Suprapubic skin (tissue), 4 donors: ENCODE results near the gene GMNN. TPM values are rescaled to one million over a fixed set of nuclear protein-coding genes. Genes with fewer than 3 reads are reported as not detected.
"Not testable (repeated sequence)": the region's sequence is repeated elsewhere in the genome, so short reads cannot be mapped to it uniquely, and the experiment has no call there.

Source experiments
- DNase-seq, 2 donors: peaks; one replicate each; pipeline ENCODE4 v3.0.0-alpha.2; 2019; ENCODE audit warnings: low spot score in 2 of 2
- H3K27ac ChIP-seq: fragments of 200-600 bp; sonication (generic); one replicate; pipeline ENCODE4 v1.5.1; 2019
- H3K27me3 ChIP-seq: fragments of 200-600 bp; sonication (generic); one replicate; pipeline ENCODE4 v1.5.1; 2019
- H3K36me3 ChIP-seq: fragments of 200-600 bp; sonication (generic); one replicate; pipeline ENCODE4 v1.5.1; 2019
- H3K4me1 ChIP-seq: fragments of 200-600 bp; sonication (generic); one replicate; pipeline ENCODE4 v1.5.1; 2019
- H3K4me3 ChIP-seq: fragments of 200-600 bp; sonication (generic); one replicate; pipeline ENCODE4 v1.5.1; 2019; ENCODE audit warnings: mild to moderate bottlenecking
- H3K9me3 ChIP-seq: fragments of 200-600 bp; sonication (generic); one replicate; pipeline ENCODE4 v1.5.1; 2019
- EP300 ChIP-seq: sonication (generic); formaldehyde crosslinking; IDR thresholded peaks from one replicate; pipeline ENCODE4 v1.6.1; 2017; ENCODE audit warnings: antibody characterized with exemption
- POLR2A ChIP-seq, 2 donors: fragments of 450-650 bp; IDR thresholded peaks; one replicate each; pipeline ENCODE4 v1.6.1; 2017; ENCODE audit warnings: antibody characterized with exemption in 2 of 2, mild to moderate bottlenecking in 2 of 2, moderate library complexity in 2 of 2
- POLR2AphosphoS5 ChIP-seq, 3 donors: sonication (generic); formaldehyde crosslinking; IDR thresholded peaks; one replicate each; pipeline ENCODE4 v1.6.1; 2017; ENCODE audit warnings: antibody characterized with exemption in 3 of 3
- WGBS: methylation state at CpG from one replicate; pipeline ENCODE4 v1.1.5; 2018; 5-methylcytosine and 5-hydroxymethylcytosine counted together
- total RNA-seq, 4 donors: library from RNA; depleted of rRNA; stranded (reverse); fragments of >200 nt; gene quantifications; one replicate each; pipeline ENCODE4 v1.1.0, GENCODE V29; 2016
- TF ChIP-seq, protein P1 (sequence below), 2 donors: fragments of 200-600 bp in 1 of 2; fragments of 450-650 bp in 1 of 2; sonication (generic) in 1 of 2; IDR thresholded peaks; one replicate each; pipeline ENCODE4 v1.5.1; 2016 to 2019; ENCODE audit warnings: antibody characterized with exemption in 2 of 2, mild to moderate bottlenecking in 1 of 2, moderate library complexity in 1 of 2

GMNN gene
- total RNA-seq, 4 donors from 2014 or later = 49.6 to 89.6 (median 70.5) TPM

DNA sequence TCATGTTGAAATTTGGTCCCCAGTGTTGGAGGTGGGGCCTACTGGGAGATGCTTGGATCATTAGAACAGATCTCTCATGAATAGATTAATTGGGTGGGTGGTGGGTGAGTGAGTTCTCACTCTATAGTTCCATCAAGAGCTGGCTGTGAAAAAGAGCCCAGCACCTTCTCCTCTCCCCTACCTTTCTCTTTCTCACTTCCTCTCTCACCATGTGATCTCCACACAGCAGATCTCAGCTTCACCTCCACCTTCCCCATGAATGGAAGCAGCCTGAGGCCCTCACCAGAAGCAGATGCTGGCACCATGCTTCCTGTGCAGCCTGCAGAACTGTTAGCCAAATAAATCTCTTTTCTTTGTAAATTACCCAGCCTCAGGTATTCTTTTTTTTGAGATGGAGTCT is 12.9 kb upstream of the GMNN start:
- Histone ChIP-seq H3K9me3 (no peaks in the 10 kb centered on the region), H3K27me3 (no peaks in the 10 kb centered on the region), H3K36me3 (no peaks in the 10 kb centered on the region), H3K4me1 (no peaks in the 10 kb centered on the region), H3K27ac (no peak overlapping the region), H3K4me3 (no peak overlapping the region)
- no peak for DNase-seq
- TF ChIP-seq, protein P1, sequence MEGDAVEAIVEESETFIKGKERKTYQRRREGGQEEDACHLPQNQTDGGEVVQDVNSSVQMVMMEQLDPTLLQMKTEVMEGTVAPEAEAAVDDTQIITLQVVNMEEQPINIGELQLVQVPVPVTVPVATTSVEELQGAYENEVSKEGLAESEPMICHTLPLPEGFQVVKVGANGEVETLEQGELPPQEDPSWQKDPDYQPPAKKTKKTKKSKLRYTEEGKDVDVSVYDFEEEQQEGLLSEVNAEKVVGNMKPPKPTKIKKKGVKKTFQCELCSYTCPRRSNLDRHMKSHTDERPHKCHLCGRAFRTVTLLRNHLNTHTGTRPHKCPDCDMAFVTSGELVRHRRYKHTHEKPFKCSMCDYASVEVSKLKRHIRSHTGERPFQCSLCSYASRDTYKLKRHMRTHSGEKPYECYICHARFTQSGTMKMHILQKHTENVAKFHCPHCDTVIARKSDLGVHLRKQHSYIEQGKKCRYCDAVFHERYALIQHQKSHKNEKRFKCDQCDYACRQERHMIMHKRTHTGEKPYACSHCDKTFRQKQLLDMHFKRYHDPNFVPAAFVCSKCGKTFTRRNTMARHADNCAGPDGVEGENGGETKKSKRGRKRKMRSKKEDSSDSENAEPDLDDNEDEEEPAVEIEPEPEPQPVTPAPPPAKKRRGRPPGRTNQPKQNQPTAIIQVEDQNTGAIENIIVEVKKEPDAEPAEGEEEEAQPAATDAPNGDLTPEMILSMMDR (IDR thresholded peaks at IDR 0.05) = no peak
- TF ChIP-seq EP300 (no peak), POLR2AphosphoS5 (IDR thresholded peaks at IDR 0.05) (no peak), POLR2A (IDR thresholded peaks at IDR 0.05) (no peak)

DNA sequence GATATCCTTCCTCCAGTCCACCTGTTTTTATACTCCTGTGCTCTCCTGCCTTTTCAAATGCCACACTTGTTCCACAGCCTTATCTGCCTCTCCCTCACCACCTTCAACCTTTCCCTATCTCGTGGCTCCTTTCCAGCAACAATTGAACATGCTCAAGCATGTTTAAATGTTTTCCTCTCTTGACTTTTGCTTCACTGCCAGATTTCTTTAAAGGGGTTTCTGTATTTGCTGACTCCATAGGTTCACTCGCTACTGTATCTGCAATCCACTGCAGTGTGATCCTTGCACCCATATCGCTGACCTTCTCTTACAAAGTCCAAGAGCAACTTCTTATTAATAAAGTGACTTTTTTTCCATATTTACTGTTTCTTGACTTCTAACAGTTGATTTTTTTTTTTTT is 11.2 kb upstream of the GMNN start:
- Histone ChIP-seq H3K4me1 (no peaks in the 10 kb centered on the region), H3K27ac (no peak overlapping the region), H3K36me3 (no peaks in the 10 kb centered on the region), H3K27me3 (no peaks in the 10 kb centered on the region), H3K9me3 (no peaks in the 10 kb centered on the region), H3K4me3 (no peak overlapping the region)
- TF ChIP-seq POLR2AphosphoS5 (IDR thresholded peaks at IDR 0.05) (no peak), POLR2A (IDR thresholded peaks at IDR 0.05) (no peak), EP300 (no peak)
- TF ChIP-seq, protein P1 (IDR thresholded peaks at IDR 0.05) = no peak
- 67% methylated on average over 3 of the region's 3 CpGs for WGBS
- DNase-seq = no peak

DNA sequence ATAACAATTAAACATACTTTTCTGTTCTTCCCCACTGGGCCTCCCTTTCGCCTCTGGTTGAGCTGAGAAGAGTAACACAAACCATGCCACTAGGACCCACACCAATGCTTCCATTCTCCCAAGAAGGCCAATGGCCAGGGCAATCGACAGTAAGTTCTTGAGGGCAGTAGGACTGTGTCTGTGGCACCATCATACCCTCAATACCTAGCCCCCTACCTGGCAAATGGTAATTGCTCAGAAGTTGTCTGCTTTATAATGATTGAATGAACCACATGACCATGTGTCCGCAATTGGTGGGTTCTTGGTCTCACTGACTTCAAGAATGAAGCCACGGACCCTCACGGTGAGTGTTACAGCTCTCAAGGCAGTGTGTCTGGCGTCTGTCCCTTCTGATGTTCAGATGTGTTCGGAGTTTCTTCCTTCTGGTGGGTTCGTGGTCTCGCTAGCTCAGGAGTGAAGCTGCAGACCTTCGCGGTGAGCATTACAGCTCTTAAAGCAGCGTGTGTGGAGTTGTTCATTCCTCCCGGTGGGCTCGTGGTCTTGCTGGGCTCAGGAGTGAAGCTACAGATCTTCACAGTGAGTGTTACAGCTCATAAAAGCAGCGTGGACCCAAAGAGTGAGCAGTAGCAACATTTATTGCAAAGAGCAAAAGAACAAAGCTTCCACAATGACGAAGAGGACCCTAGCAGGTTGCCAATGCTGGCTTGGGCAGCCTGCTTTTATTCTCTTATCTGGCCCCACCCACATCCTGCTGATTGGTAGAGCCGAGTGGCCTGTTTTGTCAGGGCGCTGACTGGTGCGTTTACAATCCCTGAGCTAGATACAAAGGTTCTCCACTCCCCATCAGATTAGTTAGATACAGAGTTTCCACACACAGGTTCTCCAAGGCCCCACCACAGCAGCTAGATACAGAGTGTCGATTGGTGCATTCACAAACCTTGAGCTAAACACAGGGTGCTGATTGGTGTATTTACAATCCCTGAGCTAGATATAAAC is 9.6 kb upstream of the GMNN start:
- not testable (repeated sequence) for H3K4me1 ChIP-seq, DNase-seq, H3K27me3 ChIP-seq, H3K9me3 ChIP-seq, H3K4me3 ChIP-seq, H3K36me3 ChIP-seq, H3K27ac ChIP-seq
- 95% methylated on average over 16 of the region's 20 CpGs for WGBS

DNA sequence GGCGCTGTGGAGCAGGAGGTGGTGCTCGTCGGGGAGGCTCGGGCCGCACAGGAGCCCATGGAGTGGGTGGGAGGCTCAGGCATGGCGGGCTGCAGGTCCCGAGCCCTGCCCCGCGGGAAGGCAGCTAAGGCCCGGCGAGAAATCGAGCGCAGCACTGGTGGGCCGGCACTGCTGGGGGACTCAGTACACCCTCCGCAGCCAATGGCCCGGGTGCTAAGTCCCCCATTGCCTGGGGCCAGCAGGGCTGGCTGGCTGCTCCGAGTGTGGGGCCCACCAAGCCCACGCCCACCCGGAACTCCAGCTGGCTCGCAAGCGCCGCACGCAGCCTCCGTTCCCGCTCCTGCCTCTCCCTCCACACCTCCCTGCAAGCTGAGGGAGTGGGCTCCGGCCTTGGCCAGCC is 8.8 kb upstream of the GMNN start:
- not testable (repeated sequence) for H3K27me3 ChIP-seq, H3K27ac ChIP-seq, DNase-seq, H3K4me3 ChIP-seq, H3K4me1 ChIP-seq, H3K9me3 ChIP-seq, H3K36me3 ChIP-seq
- WGBS = no CpG with 5 or more reads among the region's 26 CpGs

DNA sequence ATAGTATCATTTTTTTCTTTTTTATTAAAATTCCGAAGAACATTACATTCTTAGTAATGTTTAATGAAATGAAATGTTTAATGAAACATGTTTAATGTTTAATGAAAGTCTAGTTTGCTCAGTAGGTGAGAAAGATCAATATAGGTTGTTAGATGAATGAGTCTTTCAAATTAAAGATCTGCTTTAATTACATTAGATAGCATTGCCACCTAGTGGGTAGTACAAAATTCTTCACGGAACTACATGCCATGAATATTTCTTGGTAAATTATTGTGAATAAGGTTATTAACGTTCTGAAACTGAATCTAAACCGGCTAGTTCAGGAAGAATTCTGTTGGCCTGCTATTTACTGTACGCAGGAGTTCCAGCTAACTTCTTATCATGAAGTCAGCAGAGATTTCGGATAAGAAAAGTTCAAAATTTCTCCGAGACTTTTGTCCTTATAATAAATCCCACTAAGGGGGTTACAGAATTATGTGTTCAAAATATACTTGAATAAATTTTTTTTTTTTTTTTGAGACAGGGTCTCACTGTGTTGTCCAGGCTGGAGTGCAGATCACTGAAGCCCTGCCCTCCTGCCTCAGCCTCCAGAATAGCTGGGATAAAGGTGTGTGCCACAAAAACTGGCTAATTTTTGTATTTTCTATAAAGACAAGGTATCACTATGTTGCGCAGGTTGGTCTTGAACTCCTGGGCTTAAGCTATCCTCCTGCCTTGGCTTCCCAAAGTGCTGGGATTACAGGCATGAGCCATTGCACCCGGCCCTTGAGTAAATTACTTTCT is 7.9 kb upstream of the GMNN start:
- Histone ChIP-seq H3K9me3 (no peaks in the 10 kb centered on the region), H3K27ac (no peak overlapping the region), H3K4me1 (no peaks in the 10 kb centered on the region), H3K36me3 (no peaks in the 10 kb centered on the region), H3K4me3 (no peak overlapping the region), H3K27me3 (no peaks in the 10 kb centered on the region)
- TF ChIP-seq, protein P1 (IDR thresholded peaks at IDR 0.05) = peak in 1 of 2 donors; percentile 34
- TF ChIP-seq EP300 = no peak
- no peak for DNase-seq
- 49% methylated on average over 9 of the region's 9 CpGs for WGBS

DNA sequence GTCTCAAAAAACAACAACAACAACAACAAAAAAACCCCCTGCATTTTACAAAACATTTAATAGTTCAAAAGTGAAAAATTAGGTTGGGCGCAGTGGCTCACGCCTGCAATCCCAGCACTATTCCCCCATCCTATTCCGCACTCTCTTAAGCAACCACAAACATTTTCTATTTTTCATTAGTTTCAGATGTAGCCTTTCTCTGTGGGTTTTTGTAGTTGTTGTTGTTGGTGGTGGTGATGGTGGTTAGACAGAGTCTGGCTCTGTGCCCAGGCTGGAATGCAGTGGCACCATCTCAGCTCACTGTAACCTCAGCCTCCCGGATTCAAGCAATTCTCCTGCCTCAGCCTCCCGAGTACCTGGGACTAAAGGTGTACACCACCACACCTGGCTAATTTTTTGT is 6.4 kb upstream of the GMNN start:
- DNase-seq = no peak
- no peaks in the 10 kb centered on the region for H3K36me3 ChIP-seq
- no peak overlapping the region for H3K4me3 ChIP-seq
- WGBS = 79% methylated on average over 5 of the region's 5 CpGs
- no peaks in the 10 kb centered on the region for H3K4me1 ChIP-seq
- H3K27me3 ChIP-seq = no peaks in the 10 kb centered on the region
- no peak overlapping the region for H3K27ac ChIP-seq
- no peak for TF ChIP-seq POLR2A (IDR thresholded peaks at IDR 0.05)
- TF ChIP-seq POLR2AphosphoS5 (IDR thresholded peaks at IDR 0.05) = no peak
- TF ChIP-seq, protein P1 (IDR thresholded peaks at IDR 0.05) = no peak
- TF ChIP-seq EP300 = no peak
- no peaks in the 10 kb centered on the region for H3K9me3 ChIP-seq
